ENCODE results near the gene CHRNA4.

GRCh38 chr20:63311186-63311832 is 49.8 kb downstream of the CHRNA4 start:
- TF ChIP-seq, protein P1, sequence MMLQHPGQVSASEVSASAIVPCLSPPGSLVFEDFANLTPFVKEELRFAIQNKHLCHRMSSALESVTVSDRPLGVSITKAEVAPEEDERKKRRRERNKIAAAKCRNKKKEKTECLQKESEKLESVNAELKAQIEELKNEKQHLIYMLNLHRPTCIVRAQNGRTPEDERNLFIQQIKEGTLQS (CRISPR knock-in tag; IDR thresholded peaks at IDR 0.05), result no peak
- TF ChIP-seq CHCHD3 (CRISPR knock-in tag; IDR thresholded peaks at IDR 0.05), result no peak
- no peak for TF ChIP-seq SAP130 (CRISPR knock-in tag; IDR thresholded peaks at IDR 0.05; ENCODE audit: low read depth)
- TF ChIP-seq SAFB2 (CRISPR knock-in tag; IDR thresholded peaks at IDR 0.05; ENCODE audit: borderline replicate concordance, low read depth), result no peak
- no peak for TF ChIP-seq BHLHE40 (IDR thresholded peaks at IDR 0.05; ENCODE audit: low read length)
- TF ChIP-seq RARG (CRISPR knock-in tag; IDR thresholded peaks at IDR 0.05; ENCODE audit: low read depth), result no peak
- no peak for TF ChIP-seq E2F1 (CRISPR knock-in tag; IDR thresholded peaks at IDR 0.05)
- TF ChIP-seq, protein P2, sequence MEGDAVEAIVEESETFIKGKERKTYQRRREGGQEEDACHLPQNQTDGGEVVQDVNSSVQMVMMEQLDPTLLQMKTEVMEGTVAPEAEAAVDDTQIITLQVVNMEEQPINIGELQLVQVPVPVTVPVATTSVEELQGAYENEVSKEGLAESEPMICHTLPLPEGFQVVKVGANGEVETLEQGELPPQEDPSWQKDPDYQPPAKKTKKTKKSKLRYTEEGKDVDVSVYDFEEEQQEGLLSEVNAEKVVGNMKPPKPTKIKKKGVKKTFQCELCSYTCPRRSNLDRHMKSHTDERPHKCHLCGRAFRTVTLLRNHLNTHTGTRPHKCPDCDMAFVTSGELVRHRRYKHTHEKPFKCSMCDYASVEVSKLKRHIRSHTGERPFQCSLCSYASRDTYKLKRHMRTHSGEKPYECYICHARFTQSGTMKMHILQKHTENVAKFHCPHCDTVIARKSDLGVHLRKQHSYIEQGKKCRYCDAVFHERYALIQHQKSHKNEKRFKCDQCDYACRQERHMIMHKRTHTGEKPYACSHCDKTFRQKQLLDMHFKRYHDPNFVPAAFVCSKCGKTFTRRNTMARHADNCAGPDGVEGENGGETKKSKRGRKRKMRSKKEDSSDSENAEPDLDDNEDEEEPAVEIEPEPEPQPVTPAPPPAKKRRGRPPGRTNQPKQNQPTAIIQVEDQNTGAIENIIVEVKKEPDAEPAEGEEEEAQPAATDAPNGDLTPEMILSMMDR (CRISPR knock-in tag; IDR thresholded peaks at IDR 0.05), result no peak
- TF ChIP-seq ZBTB1 (CRISPR knock-in tag; IDR thresholded peaks at IDR 0.05; ENCODE audit: borderline replicate concordance), result no peak
- TF ChIP-seq PTBP1 (IDR thresholded peaks at IDR 0.05; ENCODE audit: low read depth, low read length, poor library complexity, severe bottlenecking), result no peak
- no peak for TF ChIP-seq ZNF225 (CRISPR knock-in tag; IDR thresholded peaks at IDR 0.05)
- TF ChIP-seq DMTF1 (CRISPR knock-in tag; IDR thresholded peaks at IDR 0.05), result no peak
- TF ChIP-seq ZBTB7A (CRISPR knock-in tag; IDR thresholded peaks at IDR 0.05), result no peak
